Bronchial epithelial cell (primary cell): ENCODE data around the gene SPOCD1. TPM values are rescaled to one million over a fixed set of nuclear protein-coding genes. Genes with fewer than 3 reads are reported as not detected.
A peak's percentile ranks its signal among the peaks of the same experiment; 100 is the strongest.

Source experiments
- DNase-seq: peaks from one replicate; pipeline ENCODE4 v3.0.0-alpha.2; 2010; ENCODE audit warnings: low read depth
- FAIRE-seq: peaks from 2 replicates; lab custom pipeline; 2011; peaks lifted over from hg19 to GRCh38; lab: Jason Lieb, UNC
- H3K27me3 ChIP-seq: 2 replicates; pipeline ENCODE4 v1.5.1; 2011; ENCODE audit warnings: low read length; ENCODE audit not compliant: control insufficient read depth, insufficient read depth
- H3K36me3 ChIP-seq: 2 replicates; pipeline ENCODE4 v1.5.1; 2011; ENCODE audit warnings: low read length; ENCODE audit not compliant: control insufficient read depth, insufficient read depth
- H3K4me3 ChIP-seq: 2 replicates; pipeline ENCODE4 v1.5.1; 2011; ENCODE audit warnings: mild to moderate bottlenecking, low read depth, low read length, control low read depth
- total RNA-seq: library from RNA; depleted of rRNA; stranded (reverse); fragments of >200 nt; gene quantifications from 2 replicates; pipeline ENCODE4 v1.2.1, GENCODE V29; 2014
- TF ChIP-seq, protein P1 (sequence below): IDR thresholded peaks from 2 replicates; pipeline ENCODE4 v1.5.1; 2011; ENCODE audit warnings: mild to moderate bottlenecking, moderate library complexity, low read length, control low read depth, inconsistent platforms; ENCODE audit not compliant: insufficient read depth, severe bottlenecking

SPOCD1 gene
- total RNA-seq, 1 donor from 2014 or later, result 1.1 TPM

DNA sequence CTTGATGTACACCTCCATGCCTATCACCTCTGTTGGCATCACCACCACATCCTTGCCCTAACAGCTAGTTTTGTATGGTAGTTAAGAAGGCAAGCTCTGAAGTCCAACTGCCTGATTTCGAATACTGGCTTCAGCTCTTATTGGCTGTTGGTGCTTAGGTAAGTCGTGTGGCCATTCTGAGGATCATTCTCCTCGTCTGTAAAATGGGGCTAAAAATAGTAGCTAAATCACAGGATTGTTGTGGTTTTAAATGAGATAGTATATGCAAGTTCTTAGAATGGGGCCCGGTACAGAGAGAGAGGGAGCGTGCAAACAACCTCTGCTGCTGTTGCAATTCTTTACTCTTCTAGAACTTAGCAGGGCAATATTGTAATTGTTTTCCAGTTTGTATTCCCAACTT, 20.8 kb upstream of the SPOCD1 start:
- FAIRE-seq, result no peak
- H3K27me3 ChIP-seq, result peaks cover 2% of the 10 kb centered on the region
- DNase-seq, result no peak
- no peaks in the 10 kb centered on the region for H3K36me3 ChIP-seq
- TF ChIP-seq, protein P1, sequence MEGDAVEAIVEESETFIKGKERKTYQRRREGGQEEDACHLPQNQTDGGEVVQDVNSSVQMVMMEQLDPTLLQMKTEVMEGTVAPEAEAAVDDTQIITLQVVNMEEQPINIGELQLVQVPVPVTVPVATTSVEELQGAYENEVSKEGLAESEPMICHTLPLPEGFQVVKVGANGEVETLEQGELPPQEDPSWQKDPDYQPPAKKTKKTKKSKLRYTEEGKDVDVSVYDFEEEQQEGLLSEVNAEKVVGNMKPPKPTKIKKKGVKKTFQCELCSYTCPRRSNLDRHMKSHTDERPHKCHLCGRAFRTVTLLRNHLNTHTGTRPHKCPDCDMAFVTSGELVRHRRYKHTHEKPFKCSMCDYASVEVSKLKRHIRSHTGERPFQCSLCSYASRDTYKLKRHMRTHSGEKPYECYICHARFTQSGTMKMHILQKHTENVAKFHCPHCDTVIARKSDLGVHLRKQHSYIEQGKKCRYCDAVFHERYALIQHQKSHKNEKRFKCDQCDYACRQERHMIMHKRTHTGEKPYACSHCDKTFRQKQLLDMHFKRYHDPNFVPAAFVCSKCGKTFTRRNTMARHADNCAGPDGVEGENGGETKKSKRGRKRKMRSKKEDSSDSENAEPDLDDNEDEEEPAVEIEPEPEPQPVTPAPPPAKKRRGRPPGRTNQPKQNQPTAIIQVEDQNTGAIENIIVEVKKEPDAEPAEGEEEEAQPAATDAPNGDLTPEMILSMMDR, result no peak
- H3K4me3 ChIP-seq, result no peak overlapping the region

DNA sequence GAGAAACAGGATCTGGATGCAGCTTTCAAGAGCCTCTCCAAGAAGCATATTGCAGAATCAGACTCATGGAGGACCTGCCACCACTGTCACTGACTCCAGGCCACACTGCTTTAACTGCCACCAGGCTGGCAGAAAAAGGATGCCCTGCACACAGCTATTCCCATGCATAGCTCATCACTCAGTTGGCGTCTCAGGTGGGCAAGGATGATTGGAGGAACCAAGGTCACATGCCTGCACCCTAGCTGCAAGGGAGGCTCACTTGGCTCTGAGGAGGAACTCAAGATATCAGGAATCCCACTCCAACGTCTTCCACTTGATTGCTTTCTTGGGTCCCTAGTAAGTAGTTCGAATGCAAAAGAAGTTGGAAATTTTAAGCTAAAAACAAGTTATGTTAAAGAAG, 19.6 kb upstream of the SPOCD1 start:
- no peak for DNase-seq
- H3K36me3 ChIP-seq, result no peaks in the 10 kb centered on the region
- no peak overlapping the region for H3K4me3 ChIP-seq
- TF ChIP-seq, protein P1, result no peak
- no peak for FAIRE-seq
- peaks cover 2% of the 10 kb centered on the region for H3K27me3 ChIP-seq

DNA sequence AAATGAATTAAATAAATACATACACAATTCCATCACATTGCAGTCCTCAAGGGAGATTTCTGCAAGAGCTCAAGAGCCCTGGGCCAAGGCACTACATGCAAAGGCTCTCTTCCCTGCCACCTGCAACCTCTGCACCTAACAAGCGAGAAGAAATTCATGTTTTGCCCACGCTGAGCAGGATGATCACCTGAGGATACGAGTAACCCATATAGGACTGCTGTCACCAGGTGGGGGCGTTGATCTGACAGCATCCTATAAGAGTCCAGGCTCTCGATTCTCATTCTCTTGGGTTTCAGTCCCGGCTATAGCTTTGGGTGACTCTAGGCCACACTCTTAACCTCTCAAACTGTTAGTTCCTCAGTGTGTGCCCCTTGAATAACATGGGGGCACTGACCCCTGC, 18.7 kb upstream of the SPOCD1 start:
- FAIRE-seq (no peak), DNase-seq (no peak)
- Histone ChIP-seq H3K36me3 (no peaks in the 10 kb centered on the region), H3K4me3 (no peak overlapping the region), H3K27me3 (peaks cover 2% of the 10 kb centered on the region)
- TF ChIP-seq, protein P1, result no peak

DNA sequence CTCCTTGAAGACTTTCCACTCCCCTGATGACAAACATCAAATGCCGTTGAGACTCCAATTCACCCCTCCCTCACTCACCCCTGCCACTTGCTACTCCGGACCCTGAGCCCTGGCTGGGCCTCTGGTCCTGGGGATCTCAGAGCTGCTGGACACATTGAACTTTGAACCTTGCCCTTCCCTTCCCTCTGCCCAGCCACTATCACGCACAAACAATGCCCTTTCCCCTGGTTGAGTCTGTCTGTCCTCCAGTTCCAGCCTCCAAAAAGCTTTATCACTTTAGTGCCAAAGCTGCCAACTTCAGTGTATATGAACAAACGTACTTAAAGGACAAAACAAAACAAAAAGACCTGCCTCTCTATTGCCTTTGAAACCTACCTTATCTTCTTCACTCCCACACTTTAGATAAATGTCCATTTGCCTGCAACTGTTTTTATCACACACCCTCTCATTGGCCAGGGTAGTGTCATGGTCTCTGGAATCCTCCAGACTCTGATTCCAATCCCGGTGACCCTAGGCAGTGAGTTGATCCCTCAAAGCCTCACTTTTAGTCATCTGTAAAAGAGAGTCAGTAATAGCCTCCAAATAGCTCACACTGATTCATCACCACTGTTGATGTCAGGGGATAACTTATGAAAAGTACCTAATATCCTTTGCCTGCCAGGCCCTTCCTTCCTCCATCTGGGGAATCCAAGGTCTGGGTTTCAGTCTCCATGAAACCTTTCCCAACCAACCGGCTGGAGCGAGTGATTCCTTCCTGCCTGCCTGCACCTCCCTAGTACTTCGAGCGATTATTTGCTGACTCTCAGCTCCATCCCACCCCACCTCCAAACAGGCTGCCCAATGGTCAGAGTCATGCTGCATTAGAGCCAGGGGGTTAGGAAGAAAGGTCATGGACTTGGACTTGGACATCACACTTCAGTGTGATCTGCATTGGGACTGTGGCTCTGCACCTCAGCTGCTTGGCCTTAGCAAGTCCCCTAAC, 15.9 kb upstream of the SPOCD1 start:
- no peaks in the 10 kb centered on the region for H3K36me3 ChIP-seq
- no peak overlapping the region for H3K4me3 ChIP-seq
- peaks cover 2% of the 10 kb centered on the region for H3K27me3 ChIP-seq
- peak; percentile 31 for DNase-seq
- peak; percentile 80 for FAIRE-seq
- TF ChIP-seq, protein P1, result no peak

DNA sequence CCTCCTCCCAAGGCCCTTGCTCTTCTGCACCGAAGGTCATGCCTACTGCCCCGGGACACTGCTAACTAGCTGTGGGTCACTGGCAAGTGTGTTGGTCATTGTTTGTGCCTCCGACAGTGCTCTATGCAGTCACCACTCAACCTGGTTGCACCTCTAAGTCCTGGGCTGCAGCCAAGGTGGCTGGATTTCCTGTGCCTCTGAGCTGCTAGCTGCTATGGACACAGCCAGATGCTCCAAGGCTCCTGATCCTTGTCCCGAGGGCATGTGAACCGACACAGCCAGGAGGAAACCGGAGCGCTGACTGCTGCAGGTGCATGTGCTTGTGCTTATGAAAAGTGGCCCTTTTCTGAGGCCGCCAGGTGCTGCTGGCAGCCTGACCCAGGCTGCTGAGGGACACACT, 14.7 kb upstream of the SPOCD1 start:
- FAIRE-seq (no peak), DNase-seq (no peak)
- H3K27me3 ChIP-seq, result peaks cover 2% of the 10 kb centered on the region
- H3K4me3 ChIP-seq, result no peak overlapping the region
- no peaks in the 10 kb centered on the region for H3K36me3 ChIP-seq
- TF ChIP-seq, protein P1, result no peak
